Thyroid gland (tissue), 4 donors: ENCODE measurements around the gene SLC43A3.

Source experiments
- CTCF ChIP-seq, 6 experiments: fragments of 200-600 bp in 3 of 6; fragments of 450-650 bp in 3 of 6; sonication (generic) in 3 of 6; IDR thresholded peaks; one replicate each; pipeline ENCODE4 v1.5.1; 2016 to 2019; ENCODE audit warnings: antibody characterized with exemption in 6 of 6, mild to moderate bottlenecking in 2 of 6, inconsistent platforms in 1 of 6, moderate library complexity in 1 of 6
- POLR2A ChIP-seq, 2 donors: fragments of 450-650 bp; IDR thresholded peaks; one replicate each; pipeline ENCODE4 v1.6.1; 2017; ENCODE audit warnings: antibody characterized with exemption in 2 of 2, mild to moderate bottlenecking in 2 of 2, moderate library complexity in 1 of 2

DNA sequence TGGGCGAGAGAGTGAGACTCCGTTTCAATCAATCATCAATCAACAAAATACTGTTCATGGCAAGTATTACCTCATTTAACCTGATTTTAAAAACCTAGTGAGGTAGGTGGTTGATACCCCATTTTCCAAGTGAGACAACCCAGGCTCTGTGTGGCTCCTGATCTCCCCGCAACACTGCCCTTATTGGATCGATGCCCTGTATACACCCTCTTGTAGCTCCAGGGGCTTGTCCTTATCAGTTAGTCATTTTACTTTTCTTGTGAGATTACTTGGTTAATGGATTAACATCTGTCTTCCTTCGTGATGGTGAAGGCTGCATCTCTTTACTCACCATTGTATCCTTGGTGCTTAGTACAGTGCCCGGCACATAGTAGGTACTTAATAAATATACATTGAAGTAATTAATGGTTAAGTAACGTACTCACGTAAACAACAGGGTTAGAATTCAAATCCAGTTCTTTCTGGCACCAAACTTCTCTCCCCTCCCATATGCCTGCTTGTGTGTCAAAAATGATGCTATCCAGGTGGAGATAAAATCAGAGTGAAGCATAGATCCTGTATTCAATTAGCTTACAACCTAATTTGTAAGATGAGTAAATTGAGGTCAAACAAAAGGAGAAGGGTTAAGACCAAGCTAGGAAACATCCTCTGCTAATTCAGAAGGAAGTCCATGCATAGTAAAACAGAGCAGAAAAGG lies 34.7 kb downstream of the SLC43A3 start:
- TF ChIP-seq CTCF (IDR thresholded peaks at IDR 0.05) (no peak), POLR2A (IDR thresholded peaks at IDR 0.05) (no peak)
